ENCODE results near the gene BRWD1. TPM values are rescaled to one million over a fixed set of nuclear protein-coding genes. Genes with fewer than 3 reads are reported as not detected.

BRWD1 gene
- total and polyA plus RNA-seq, 2 of the 8 experiments (the other 6 are each of a cell fraction or from before 2014, with no cell fraction given) = 9.3 to 45.2 TPM

- Histone ChIP-seq H2BK12ac (ENCODE audit: low read depth, low read length) (no peak overlapping the region), H3K36me3 (ENCODE audit: control insufficient read depth in 2 of 4, insufficient read depth in 4 of 4, low read length in 3 of 4) (peaks cover 0 to 5% (median 0%) of the 10 kb centered on the region in 4 experiments; a peak in 1 of 8 replicates), H2BK5ac (ENCODE audit: low read depth, low read length) (no peak overlapping the region), H3K79me1 (ENCODE audit: low read depth, low read length) (no peaks in the 10 kb centered on the region), H3K56ac (replicated peaks; ENCODE audit: insufficient read length, low read depth, low read length) (no peak overlapping the region), H3K4ac (replicated peaks; ENCODE audit: insufficient read length, low read depth, low read length) (no peak overlapping the region), H3K23me2 (ENCODE audit: low read depth, low read length) (no peaks in the 10 kb centered on the region), H3K27me3 (replicated peaks in 1 of 4; ENCODE audit: control insufficient read depth in 3 of 4, extremely low read depth in 1 of 4, insufficient read depth in 3 of 4, low read length in 3 of 4) (no peaks in the 10 kb centered on the region), H4K20me1 (replicated peaks in 1 of 2; ENCODE audit: control insufficient read depth in 1 of 2, insufficient read depth in 2 of 2, low read length in 2 of 2) (peaks cover 0 to 3% of the 10 kb centered on the region in 2 experiments), H3K9ac (replicated peaks in 1 of 4; ENCODE audit: extremely low read depth in 1 of 4, low read depth in 3 of 4, low read length in 3 of 4) (no peak overlapping the region), H3K9me3 (ENCODE audit: insufficient read depth in 2 of 2, low read depth in 1 of 2, low read length in 1 of 2) (no peaks in the 10 kb centered on the region), H3K4me2 (ENCODE audit: insufficient read depth in 1 of 2, low read depth in 2 of 2, low read length in 2 of 2) (no peak overlapping the region), H2BK120ac (replicated peaks; ENCODE audit: low read depth, low read length) (no peak overlapping the region), H3K14ac (ENCODE audit: insufficient read length) (no peak overlapping the region), H3K4me3 (ENCODE audit: extremely low read depth in 1 of 4, insufficient read depth in 2 of 4, low read depth in 3 of 4, low read length in 4 of 4) (no peak overlapping the region), H4K91ac (replicated peaks; ENCODE audit: insufficient read length, low read length) (no peak overlapping the region), H2AK5ac (ENCODE audit: low read depth, low read length) (no peak overlapping the region), H4K5ac (ENCODE audit: insufficient read length, low read depth, low read length) (no peak overlapping the region), H2BK20ac (ENCODE audit: low read length) (no peak overlapping the region), H4K8ac (ENCODE audit: extremely low read depth, insufficient read depth, low read length) (no peak overlapping the region), H3K27ac (ENCODE audit: low read depth, low read length) (no peak overlapping the region), H3K4me1 (replicated peaks in 1 of 4; ENCODE audit: control insufficient read depth in 3 of 4, insufficient read depth in 4 of 4, low read length in 3 of 4) (peaks cover 0 to 2% (median 0%) of the 10 kb centered on the region in 4 experiments; a peak in 2 of 7 replicates), H2BK15ac (ENCODE audit: low read length) (no peak overlapping the region), H2AFZ (ENCODE audit: low read length) (no peak overlapping the region), H3K18ac (ENCODE audit: extremely low read depth, low read length) (no peak overlapping the region), H3K23ac (ENCODE audit: insufficient read length) (no peak overlapping the region), H3K79me2 (ENCODE audit: control insufficient read depth in 1 of 2, insufficient read depth in 2 of 2, low read length in 2 of 2) (no peaks in the 10 kb centered on the region)
- WGBS, 2 experiments (ENCODE audit: extremely low coverage in 1 of 2, insufficient coverage in 1 of 2, insufficient read length in 1 of 2, insufficient replicate concordance in 2 of 2, low coverage in 1 of 2, low lambda C conversion rate in 2 of 2, missing lambda C conversion rate in 1 of 2) = 94% methylated on average over 2 of the region's 2 CpGs; no CpG with 5 or more reads in 1 of the 2 experiments
- TF ChIP-seq SIX5 (IDR thresholded peaks at IDR 0.05; ENCODE audit: low read depth, low read length) (no peak), EP300 (IDR thresholded peaks at IDR 0.05; ENCODE audit: borderline replicate concordance in 1 of 2, low read depth in 2 of 2, low read length in 2 of 2) (no peak), HDAC6 (IDR thresholded peaks at IDR 0.05; ENCODE audit: low read depth, low read length) (no peak), TAF7 (optimal IDR thresholded peaks at IDR 0.05; ENCODE audit: borderline replicate concordance, low read depth, low read length) (no peak), BCL11A (IDR thresholded peaks at IDR 0.05; ENCODE audit: low read depth in 2 of 2, low read length in 2 of 2) (no peak), SP4 (IDR thresholded peaks at IDR 0.05; ENCODE audit: low read length) (no peak), POLR2A (IDR thresholded peaks at IDR 0.05; ENCODE audit: control extremely low read depth in 1 of 2, low read depth in 2 of 2, low read length in 2 of 2) (no peak)
- POLR2A ChIA-PET (ENCODE audit: partially characterized antibody) = interaction anchor here (0.9 to 1.1 kb wide), 2 partner anchors 124 to 127 kb away, joined by 3 to 4 read pairs; no protein-coding TSS in a partner anchor
- no peak for FAIRE-seq
- CTCF ChIA-PET (ENCODE audit: partially characterized antibody) = no interaction called here
- DNase-seq (ENCODE audit: low read depth in 1 of 2, low spot score in 2 of 2) = no peak
Measured at GRCh38 chr21:39188521-39189139, 124.8 kb downstream of the BRWD1 start.

Measured in H1 (cell line).